GM12878 (cell line): ENCODE results near the gene TOM1L1.

Source experiments
- E2F4 ChIP-seq: IDR thresholded peaks from 2 replicates; pipeline ENCODE4 v1.6.1; 2012; ENCODE audit warnings: low read depth, low read length, improper control_type of control experiment
- FOXM1 ChIP-seq: IDR thresholded peaks from 2 replicates; pipeline ENCODE4 v1.6.1; 2012; ENCODE audit warnings: low read depth, mild to moderate bottlenecking, inconsistent platforms, low read length, moderate library complexity
- HDAC6 ChIP-seq: fragments of 200-600 bp; sonication (generic); IDR thresholded peaks from one replicate; pipeline ENCODE4 v1.8.0; 2017; ENCODE audit warnings: antibody characterized with exemption; ENCODE audit not compliant: unreplicated experiment
- IKZF1 ChIP-seq: fragments of 450-650 bp; conservative IDR thresholded peaks from 2 replicates; pipeline ENCODE4 v1.6.1; 2017; ENCODE audit warnings: antibody characterized with exemption, mild to moderate bottlenecking
- POLR2A ChIP-seq: IDR thresholded peaks from 2 replicates; pipeline ENCODE4 v1.6.1; 2011; ENCODE audit warnings: low read depth, mild to moderate bottlenecking, low read length
- POLR2AphosphoS5 ChIP-seq: IDR thresholded peaks from 2 replicates; pipeline ENCODE4 v1.6.1; 2011; ENCODE audit warnings: mild to moderate bottlenecking, low read length, inconsistent platforms
- RAD21 ChIP-seq: IDR thresholded peaks from 2 replicates; pipeline ENCODE4 v1.6.1; 2011; ENCODE audit warnings: mild to moderate bottlenecking, low read depth, low read length, moderate library complexity; ENCODE audit not compliant: insufficient read depth
- SMC3 ChIP-seq: IDR thresholded peaks from 2 replicates; pipeline ENCODE4 v1.6.1; 2011; ENCODE audit warnings: low read length, improper control_type of control experiment, borderline replicate concordance

- TF ChIP-seq POLR2A (no peak), SMC3 (no peak), E2F4 (no peak), IKZF1 (no peak), FOXM1 (no peak), POLR2AphosphoS5 (no peak), RAD21 (no peak), HDAC6 (no peak)
Measured at GRCh38 chr17:54974759-54975158, 74.1 kb downstream of the TOM1L1 start.
